WTC11 (cell line): ENCODE data around the gene NEB. TPM values are rescaled to one million over a fixed set of nuclear protein-coding genes. Genes with fewer than 3 reads are reported as not detected.
"Not testable (repeated sequence)": the region's sequence is repeated elsewhere in the genome, so short reads cannot be mapped to it uniquely, and the experiment has no call there.

Source experiments
- ATAC-seq: fragments of 200-7000 bp; cut with Tn5 transposase; 2 replicates; pipeline ENCODE4 v1.10.0; 2021; ENCODE audit warnings: mild to moderate bottlenecking, moderate library complexity
- CTCF ChIA-PET: fragments of 300-600 bp; sonication (Branson Sonifier 250); formaldehyde crosslinking; loops from one replicate; lab custom pipeline; 2021; ENCODE audit warnings: antibody characterized with exemption; lab: Charles Lee
- POLR2A ChIA-PET: fragments of 350-600 bp; sonication (Branson Sonifier 250); formaldehyde crosslinking; loops from one replicate; lab custom pipeline; 2021; ENCODE audit warnings: antibody characterized with exemption; lab: Charles Lee
- DNase-seq: peaks from one replicate; pipeline ENCODE4 v3.0.0; 2021; ENCODE audit warnings: low spot score
- H3K27ac Mint-ChIP-seq: 2 replicates; pipeline ENCODE4 v1.8.0; 2021; ENCODE audit warnings: mixed read lengths
- H3K27me3 Mint-ChIP-seq: 2 replicates; pipeline ENCODE4 v1.8.0; 2021; ENCODE audit warnings: low read depth, mild to moderate bottlenecking, moderate library complexity, mixed read lengths
- H3K36me3 Mint-ChIP-seq: 2 replicates; pipeline ENCODE4 v1.8.0; 2021; ENCODE audit warnings: mixed read lengths
- H3K4me1 Mint-ChIP-seq: 2 replicates; pipeline ENCODE4 v1.8.0; 2022; ENCODE audit warnings: mixed read lengths
- H3K4me3 Mint-ChIP-seq: 2 replicates; pipeline ENCODE4 v1.8.0; 2021; ENCODE audit warnings: mild to moderate bottlenecking, moderate library complexity, mixed read lengths
- H3K9me3 Mint-ChIP-seq: 2 replicates; pipeline ENCODE4 v1.8.0; 2021; ENCODE audit warnings: mixed read lengths
- CBFB ChIP-seq: sonication (generic); formaldehyde crosslinking; IDR thresholded peaks from 2 replicates; pipeline ENCODE4 v1.8.1; 2022; ENCODE audit warnings: mild to moderate bottlenecking, low read depth, missing genetic modification reagents
- ESRRA ChIP-seq: sonication (generic); formaldehyde crosslinking; IDR thresholded peaks from 2 replicates; pipeline ENCODE4 v1.8.1; 2022; ENCODE audit warnings: mild to moderate bottlenecking, missing genetic modification reagents, borderline replicate concordance
- FOXJ3 ChIP-seq: sonication (generic); formaldehyde crosslinking; IDR thresholded peaks from 2 replicates; pipeline ENCODE4 v1.9.0; 2021; ENCODE audit warnings: missing genetic modification reagents, mild to moderate bottlenecking, borderline replicate concordance
- GTF2I ChIP-seq: fragments of 250-450 bp; sonication (Bioruptor Pico); conservative IDR thresholded peaks from 2 replicates; pipeline ENCODE4 v1.4.0; 2021; ENCODE audit warnings: mild to moderate bottlenecking
- HMGA2 ChIP-seq: fragments of 250-450 bp; sonication (Bioruptor Pico); IDR thresholded peaks from 2 replicates; pipeline ENCODE4 v1.4.0; 2021; ENCODE audit warnings: mild to moderate bottlenecking, moderate library complexity
- JAZF1 ChIP-seq: fragments of 250-450 bp; sonication (Bioruptor Pico); IDR thresholded peaks from 2 replicates; pipeline ENCODE4 v1.9.0; 2021; ENCODE audit warnings: moderate library complexity, mild to moderate bottlenecking, inconsistent platforms
- KAT7 ChIP-seq: sonication (generic); formaldehyde crosslinking; IDR thresholded peaks from 2 replicates; pipeline ENCODE4 v1.8.1; 2023; ENCODE audit warnings: missing genetic modification reagents, mild to moderate bottlenecking, borderline replicate concordance
- NFATC4 ChIP-seq: fragments of 250-450 bp; sonication (Bioruptor Pico); IDR thresholded peaks from 2 replicates; pipeline ENCODE4 v1.9.0; 2021; ENCODE audit warnings: mild to moderate bottlenecking
- NFYB ChIP-seq: sonication (generic); formaldehyde crosslinking; conservative IDR thresholded peaks from 2 replicates; pipeline ENCODE4 v1.8.0; 2022; ENCODE audit warnings: low read depth, missing genetic modification reagents
- SMAD4 ChIP-seq: sonication (generic); formaldehyde crosslinking; IDR thresholded peaks from 2 replicates; pipeline ENCODE4 v1.8.0; 2022; ENCODE audit warnings: mild to moderate bottlenecking, missing genetic modification reagents
- SP1 ChIP-seq: sonication (generic); formaldehyde crosslinking; conservative IDR thresholded peaks from 2 replicates; pipeline ENCODE4 v1.8.1; 2022; ENCODE audit warnings: missing genetic modification reagents
- TCF7 ChIP-seq: sonication (generic); formaldehyde crosslinking; IDR thresholded peaks from 2 replicates; pipeline ENCODE4 v1.8.0; 2022; ENCODE audit warnings: mild to moderate bottlenecking, low read depth, missing genetic modification reagents, moderate library complexity
- TEAD4 ChIP-seq: sonication (generic); formaldehyde crosslinking; IDR thresholded peaks from 2 replicates; pipeline ENCODE4 v1.8.0; 2022; ENCODE audit warnings: mild to moderate bottlenecking, missing genetic modification reagents
- TP53 ChIP-seq: sonication (generic); formaldehyde crosslinking; IDR thresholded peaks from 2 replicates; pipeline ENCODE4 v1.8.1; 2023; ENCODE audit warnings: mild to moderate bottlenecking, missing genetic modification reagents
- ZBTB43 ChIP-seq: sonication (generic); formaldehyde crosslinking; IDR thresholded peaks from 2 replicates; pipeline ENCODE4 v1.8.1; 2023; ENCODE audit warnings: mild to moderate bottlenecking, missing genetic modification reagents
- ZNF121 ChIP-seq: sonication (generic); formaldehyde crosslinking; IDR thresholded peaks from 2 replicates; pipeline ENCODE4 v1.8.0; 2023; ENCODE audit warnings: missing genetic modification reagents
- ZNF219 ChIP-seq: sonication (generic); formaldehyde crosslinking; IDR thresholded peaks from 2 replicates; pipeline ENCODE4 v1.8.0; 2023; ENCODE audit warnings: missing genetic modification reagents, mild to moderate bottlenecking, borderline replicate concordance
- ZNF396 ChIP-seq: fragments of 250-450 bp; sonication (Bioruptor Pico); IDR thresholded peaks from 2 replicates; pipeline ENCODE4 v1.8.0; 2021; ENCODE audit warnings: mild to moderate bottlenecking, moderate library complexity, borderline replicate concordance
- ZNF425 ChIP-seq: fragments of 250-450 bp; sonication (Bioruptor Pico); conservative IDR thresholded peaks from 2 replicates; pipeline ENCODE4 v1.9.0; 2021; ENCODE audit warnings: mild to moderate bottlenecking
- total RNA-seq: library from RNA; stranded (reverse); gene quantifications from 3 replicates; pipeline ENCODE4 v1.2.3, GENCODE V29; 2021
- TF ChIP-seq, protein P1 (sequence below): fragments of 250-450 bp; sonication (Bioruptor Pico); IDR thresholded peaks from 2 replicates; pipeline ENCODE4 v1.8.0; 2021; ENCODE audit warnings: mild to moderate bottlenecking

Gene NEB
- total RNA-seq, 1 experiment from 2014 or later: 1.9 TPM

DNA sequence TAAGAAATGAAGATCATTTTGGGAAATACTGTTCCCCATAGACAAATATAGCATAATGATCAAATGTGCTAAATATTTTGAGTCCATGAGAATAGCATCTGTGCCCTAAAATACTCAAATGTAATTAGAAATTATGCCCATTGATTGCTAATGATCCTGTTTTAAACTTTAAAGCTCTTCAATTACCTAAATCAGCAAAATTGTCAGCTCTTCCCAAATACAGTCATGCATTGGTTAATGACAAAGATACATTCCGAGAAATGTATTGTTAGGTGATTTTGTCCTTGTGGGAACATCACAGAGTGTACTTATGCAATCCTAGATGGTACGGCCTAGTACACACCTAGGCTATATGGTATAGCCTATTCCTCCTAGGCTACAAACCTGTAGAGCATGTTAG, 89.7 kb downstream of the NEB start (continued):
- TF ChIP-seq ZBTB43 (CRISPR knock-in tag) (no peak), ZNF121 (CRISPR knock-in tag) (no peak), ZNF396 (CRISPR knock-in tag) (no peak), KAT7 (CRISPR knock-in tag) (no peak), TP53 (no peak), SP1 (CRISPR knock-in tag) (no peak), HMGA2 (CRISPR knock-in tag) (no peak)
- TF ChIP-seq, protein P1, sequence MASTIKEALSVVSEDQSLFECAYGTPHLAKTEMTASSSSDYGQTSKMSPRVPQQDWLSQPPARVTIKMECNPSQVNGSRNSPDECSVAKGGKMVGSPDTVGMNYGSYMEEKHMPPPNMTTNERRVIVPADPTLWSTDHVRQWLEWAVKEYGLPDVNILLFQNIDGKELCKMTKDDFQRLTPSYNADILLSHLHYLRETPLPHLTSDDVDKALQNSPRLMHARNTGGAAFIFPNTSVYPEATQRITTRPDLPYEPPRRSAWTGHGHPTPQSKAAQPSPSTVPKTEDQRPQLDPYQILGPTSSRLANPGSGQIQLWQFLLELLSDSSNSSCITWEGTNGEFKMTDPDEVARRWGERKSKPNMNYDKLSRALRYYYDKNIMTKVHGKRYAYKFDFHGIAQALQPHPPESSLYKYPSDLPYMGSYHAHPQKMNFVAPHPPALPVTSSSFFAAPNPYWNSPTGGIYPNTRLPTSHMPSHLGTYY (CRISPR knock-in tag): no peak

DNA sequence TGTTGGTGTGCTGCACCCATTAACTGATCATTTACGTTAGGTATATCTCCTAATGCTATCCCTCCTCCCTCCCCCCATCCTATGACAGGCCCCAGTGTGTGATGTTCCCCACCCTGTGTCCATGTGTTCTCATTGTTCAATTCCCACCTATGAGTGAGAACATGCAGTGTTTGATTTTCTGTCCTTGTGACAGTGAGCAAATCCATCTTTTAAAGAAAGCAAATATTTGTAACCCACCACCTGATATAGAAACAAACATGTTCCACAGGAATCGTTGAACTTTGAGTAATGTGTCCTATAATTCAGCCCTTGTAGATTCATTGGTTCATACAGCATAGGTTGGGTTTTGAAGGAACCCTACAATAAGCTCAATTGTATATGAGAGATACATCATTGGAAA, 92.4 kb downstream of the NEB start:
- H3K4me3 Mint-ChIP-seq, H3K27ac Mint-ChIP-seq, DNase-seq, ATAC-seq, H3K9me3 Mint-ChIP-seq, POLR2A ChIA-PET, H3K4me1 Mint-ChIP-seq, H3K27me3 Mint-ChIP-seq, CTCF ChIA-PET, H3K36me3 Mint-ChIP-seq: not testable (repeated sequence)

- POLR2A ChIA-PET: interaction anchor here (1.0 kb wide), 1 partner anchor 148 kb away, joined by 3 read pairs; no protein-coding TSS in a partner anchor
- no peaks in the 10 kb centered on the region for H3K4me1 Mint-ChIP-seq
- H3K36me3 Mint-ChIP-seq: no peaks in the 10 kb centered on the region; the same call in 1 of the 2 replicates
- H3K27ac Mint-ChIP-seq: no peak overlapping the region
- CTCF ChIA-PET: interaction anchor here (0.5 to 1.3 kb wide), 2 partner anchors 11 to 480 kb away, joined by 3 to 5 read pairs; no protein-coding TSS in a partner anchor
- ATAC-seq (peak; percentile 56; the same call in 1 of the 2 replicates), DNase-seq (no peak)
- H3K27me3 Mint-ChIP-seq: no peaks in the 10 kb centered on the region
- TF ChIP-seq ZNF425 (CRISPR knock-in tag) (no peak), TCF7 (CRISPR knock-in tag) (no peak), NFYB (CRISPR knock-in tag) (no peak), CBFB (CRISPR knock-in tag) (no peak), SMAD4 (no peak), ZNF121 (CRISPR knock-in tag) (no peak), ZNF219 (CRISPR knock-in tag) (no peak), TEAD4 (CRISPR knock-in tag) (no peak), ESRRA (CRISPR knock-in tag) (no peak), FOXJ3 (CRISPR knock-in tag) (no peak), NFATC4 (CRISPR knock-in tag) (no peak), JAZF1 (CRISPR knock-in tag) (no peak), GTF2I (CRISPR knock-in tag) (no peak)
- H3K4me3 Mint-ChIP-seq: no peak overlapping the region
- H3K9me3 Mint-ChIP-seq: peaks cover 5% of the 10 kb centered on the region
Observed at GRCh38 chr2:151640087-151640486, 94.2 kb downstream of the NEB start.
